Measurements from ENCODE around the gene PARD3.
"Not testable (repeated sequence)": the region's sequence is repeated elsewhere in the genome, so short reads cannot be mapped to it uniquely, and the experiment has no call there.

The PARD3 gene

DNA sequence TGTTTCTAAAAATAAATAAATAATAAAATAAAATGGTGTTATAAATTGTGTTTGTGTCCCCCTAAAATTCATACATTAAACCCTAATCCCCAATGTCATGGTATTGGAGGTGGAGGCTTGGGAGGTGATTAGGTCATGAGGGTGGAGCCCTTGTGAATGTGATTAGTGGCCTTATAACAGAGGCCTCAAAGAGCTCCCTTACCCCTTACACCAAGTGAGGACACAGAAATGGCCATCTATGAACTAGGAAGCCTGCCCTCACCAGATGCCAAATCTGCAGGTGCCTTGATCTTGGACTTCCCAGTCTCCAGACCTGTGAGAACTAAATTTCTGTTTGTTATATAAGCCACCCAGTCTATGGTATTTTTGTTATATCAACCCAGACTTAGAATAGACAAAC, 738.7 kb downstream of the PARD3 start:
- Histone ChIP-seq H3K36me3 (no peaks in the 10 kb centered on the region), H3K27me3 (no peaks in the 10 kb centered on the region), H3K27ac (no peak overlapping the region), H3K9me3 (no peaks in the 10 kb centered on the region), H3K4me1 (peaks cover 0 to 26% (median 5%) of the 10 kb centered on the region in 4 donors), H3K4me3 (no peak overlapping the region)
- TF ChIP-seq, protein P1, sequence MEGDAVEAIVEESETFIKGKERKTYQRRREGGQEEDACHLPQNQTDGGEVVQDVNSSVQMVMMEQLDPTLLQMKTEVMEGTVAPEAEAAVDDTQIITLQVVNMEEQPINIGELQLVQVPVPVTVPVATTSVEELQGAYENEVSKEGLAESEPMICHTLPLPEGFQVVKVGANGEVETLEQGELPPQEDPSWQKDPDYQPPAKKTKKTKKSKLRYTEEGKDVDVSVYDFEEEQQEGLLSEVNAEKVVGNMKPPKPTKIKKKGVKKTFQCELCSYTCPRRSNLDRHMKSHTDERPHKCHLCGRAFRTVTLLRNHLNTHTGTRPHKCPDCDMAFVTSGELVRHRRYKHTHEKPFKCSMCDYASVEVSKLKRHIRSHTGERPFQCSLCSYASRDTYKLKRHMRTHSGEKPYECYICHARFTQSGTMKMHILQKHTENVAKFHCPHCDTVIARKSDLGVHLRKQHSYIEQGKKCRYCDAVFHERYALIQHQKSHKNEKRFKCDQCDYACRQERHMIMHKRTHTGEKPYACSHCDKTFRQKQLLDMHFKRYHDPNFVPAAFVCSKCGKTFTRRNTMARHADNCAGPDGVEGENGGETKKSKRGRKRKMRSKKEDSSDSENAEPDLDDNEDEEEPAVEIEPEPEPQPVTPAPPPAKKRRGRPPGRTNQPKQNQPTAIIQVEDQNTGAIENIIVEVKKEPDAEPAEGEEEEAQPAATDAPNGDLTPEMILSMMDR (IDR thresholded peaks at IDR 0.05), result no peak
- intact Hi-C loops (cut with DNase I; ENCODE audit: low total_unique reads), result no loop called here
- no peak for DNase-seq

GRCh38 chr10:34075254-34075926, 739.7 kb downstream of the PARD3 start:
- Histone ChIP-seq H3K36me3 (no peaks in the 10 kb centered on the region), H3K4me3 (no peak overlapping the region), H3K4me1 (peaks cover 0 to 26% (median 5%) of the 10 kb centered on the region in 4 donors), H3K27me3 (no peaks in the 10 kb centered on the region), H3K9me3 (no peaks in the 10 kb centered on the region), H3K27ac (no peak overlapping the region)
- TF ChIP-seq, protein P1 (IDR thresholded peaks at IDR 0.05), result no peak
- no peak for DNase-seq
- intact Hi-C loops (cut with DNase I; ENCODE audit: low total_unique reads), result no loop called here

- H3K27ac ChIP-seq, result no peak overlapping the region
- intact Hi-C loops (cut with DNase I; ENCODE audit: low total_unique reads), result no loop called here
- no peaks in the 10 kb centered on the region for H3K27me3 ChIP-seq
- H3K36me3 ChIP-seq, result no peaks in the 10 kb centered on the region
- H3K4me3 ChIP-seq, result no peak overlapping the region
- H3K9me3 ChIP-seq, result no peaks in the 10 kb centered on the region
- no peak for DNase-seq
- H3K4me1 ChIP-seq, result peaks cover 0 to 21% (median 4%) of the 10 kb centered on the region in 4 donors
- TF ChIP-seq, protein P1 (IDR thresholded peaks at IDR 0.05), result no peak
Observed at GRCh38 chr10:34074051-34074450, 741.0 kb downstream of the PARD3 start.

GRCh38 chr10:34067741-34068140, 747.4 kb downstream of the PARD3 start:
- intact Hi-C loops (cut with DNase I; ENCODE audit: low total_unique reads); H3K36me3 ChIP-seq; H3K27ac ChIP-seq; H3K4me3 ChIP-seq; DNase-seq; H3K27me3 ChIP-seq; H3K4me1 ChIP-seq: not testable (repeated sequence)
- peaks cover 0 to 18% (median 8%) of the 10 kb centered on the region in 3 donors for H3K9me3 ChIP-seq

GRCh38 chr10:34063592-34063991, 751.5 kb downstream of the PARD3 start:
- H3K9me3 ChIP-seq, result peaks cover 0 to 28% (median 12%) of the 10 kb centered on the region in 3 donors
- intact Hi-C loops (cut with DNase I; ENCODE audit: low total_unique reads), result no loop called here
- H3K4me3 ChIP-seq, result no peak overlapping the region
- H3K36me3 ChIP-seq, result no peaks in the 10 kb centered on the region
- TF ChIP-seq, protein P1 (IDR thresholded peaks at IDR 0.05), result no peak
- H3K4me1 ChIP-seq, result no peaks in the 10 kb centered on the region
- no peak for DNase-seq
- no peak overlapping the region for H3K27ac ChIP-seq
- no peaks in the 10 kb centered on the region for H3K27me3 ChIP-seq

DNA sequence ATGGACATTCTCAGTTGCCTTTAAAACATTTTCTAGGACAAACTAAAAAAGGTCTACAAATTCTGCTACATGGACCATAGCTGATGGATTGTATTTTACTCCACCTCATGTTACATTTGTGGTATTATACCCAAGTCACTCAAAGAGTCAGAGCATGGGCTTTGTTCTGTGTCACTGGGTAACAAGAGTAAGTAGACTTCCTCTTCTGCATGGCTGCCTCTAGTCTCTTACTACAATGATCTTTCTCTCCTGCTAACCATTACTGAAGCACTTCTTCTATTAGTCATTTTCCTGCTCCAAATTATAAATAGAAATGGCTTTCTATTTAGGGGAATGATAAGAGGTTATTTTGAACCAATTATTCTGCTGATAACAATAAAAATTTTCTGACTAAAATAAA, 753.3 kb downstream of the PARD3 start:
- Histone ChIP-seq H3K9me3 (peaks cover 0 to 28% (median 12%) of the 10 kb centered on the region in 3 donors), H3K4me3 (no peak overlapping the region), H3K27ac (no peak overlapping the region), H3K27me3 (no peaks in the 10 kb centered on the region), H3K4me1 (no peaks in the 10 kb centered on the region), H3K36me3 (no peaks in the 10 kb centered on the region)
- TF ChIP-seq, protein P1 (IDR thresholded peaks at IDR 0.05), result no peak
- intact Hi-C loops (cut with DNase I; ENCODE audit: low total_unique reads), result no loop called here
- no peak for DNase-seq
